B cell (primary cell): Measurements from ENCODE around the gene EPB41L5. TPM values are rescaled to one million over a fixed set of nuclear protein-coding genes. Genes with fewer than 3 reads are reported as not detected.

Source experiments
- ATAC-seq: fragments of 200-7000 bp; cut with Tn5 transposase; one replicate; pipeline ENCODE4 v1.10.0; 2021; ENCODE audit warnings: low read depth, mild to moderate bottlenecking, moderate number of reproducible peaks, moderate library complexity
- CTCF ChIA-PET: fragments of 350-600 bp; sonication (Branson Sonifier 250); formaldehyde crosslinking; loops from one replicate; lab custom pipeline; 2021; ENCODE audit warnings: antibody characterized with exemption, inconsistent platforms; lab: Charles Lee
- POLR2A ChIA-PET: fragments of 350-600 bp; sonication (Branson Sonifier 250); formaldehyde crosslinking; loops from one replicate; lab custom pipeline; 2021; ENCODE audit warnings: antibody characterized with exemption; lab: Charles Lee
- DNase-seq: peaks from one replicate; pipeline ENCODE4 v3.0.0; 2013
- H2AFZ ChIP-seq: 2 replicates; pipeline ENCODE4 v1.6.1; 2012; ENCODE audit warnings: mild to moderate bottlenecking, low read depth, low read length; ENCODE audit not compliant: insufficient read depth, poor library complexity, severe bottlenecking
- H3K27ac ChIP-seq, 2 donors: 1 replicate in 1 of 2; 2 replicates in 1 of 2; pipeline ENCODE4 v1.5.1; 2012 to 2013; ENCODE audit warnings: low read length in 2 of 2, mild to moderate bottlenecking in 2 of 2, moderate library complexity in 1 of 2
- H3K27me3 ChIP-seq, 4 experiments: fragments of 200-600 bp in 1 of 4; sonication (generic) in 1 of 4; replicated peaks in 1 of 4; 1 replicate in 2 of 4; 2 replicates in 2 of 4; pipeline versions ENCODE4 v1.6.1 to v1.7.0; 2013 to 2016; ENCODE audit warnings: low read length in 3 of 4, mild to moderate bottlenecking in 2 of 4, mixed read lengths in 1 of 4, moderate library complexity in 1 of 4; ENCODE audit not compliant: insufficient read depth in 4 of 4, control insufficient read depth in 3 of 4; ENCODE audit errors: control extremely low read depth in 1 of 4
- H3K36me3 ChIP-seq, 2 experiments: replicated peaks in 1 of 2; 1 replicate in 1 of 2; 2 replicates in 1 of 2; pipeline versions ENCODE4 v1.6.1 to v1.7.1; 2013; ENCODE audit warnings: low read length in 1 of 2; ENCODE audit not compliant: insufficient read depth in 2 of 2, control insufficient read depth in 1 of 2; ENCODE audit errors: control extremely low read depth in 1 of 2, extremely low read depth in 1 of 2
- H3K4me1 ChIP-seq, 2 donors: fragments of 200-600 bp in 1 of 2; sonication (generic) in 1 of 2; 1 replicate in 1 of 2; 2 replicates in 1 of 2; pipeline versions ENCODE4 v1.5.1 to v1.6.1; 2013 to 2017; ENCODE audit warnings: low read length in 2 of 2; ENCODE audit not compliant: control insufficient read depth in 2 of 2, insufficient read depth in 2 of 2
- H3K4me2 ChIP-seq: replicated peaks from 2 replicates; pipeline ENCODE3; 2012; ENCODE audit warnings: mild to moderate bottlenecking, low read depth, low read length; ENCODE audit not compliant: poor library complexity, severe bottlenecking
- H3K4me3 ChIP-seq, 5 experiments: fragments of 200-600 bp in 1 of 5; sonication (generic) in 1 of 5; 1 replicate in 3 of 5; 2 replicates in 2 of 5; pipeline versions ENCODE4 v1.5.1 to v1.7.0; 2011 to 2016; ENCODE audit warnings: low read length in 4 of 5, mild to moderate bottlenecking in 4 of 5, low read depth in 2 of 5, control low read depth in 1 of 5, moderate library complexity in 1 of 5; ENCODE audit not compliant: insufficient read depth in 1 of 5; ENCODE audit errors: control extremely low read depth in 1 of 5, extremely low read depth in 1 of 5
- H3K79me2 ChIP-seq: fragments of 200-600 bp; sonication (generic); one replicate; pipeline ENCODE4 v1.6.0; 2016; ENCODE audit warnings: low read length; ENCODE audit not compliant: control insufficient read depth, insufficient read depth
- H3K9ac ChIP-seq: fragments of 200-600 bp; sonication (generic); 2 replicates; pipeline ENCODE4 v1.6.1; 2017; ENCODE audit warnings: mild to moderate bottlenecking, low read length, moderate library complexity
- H3K9me3 ChIP-seq, 3 donors: one replicate each; pipeline versions ENCODE4 v1.6.1 to v1.7.1; 2013; ENCODE audit warnings: low read length in 2 of 3; ENCODE audit not compliant: control insufficient read depth in 2 of 3, insufficient read depth in 1 of 3; ENCODE audit errors: control extremely low read depth in 1 of 3
- H4K20me1 ChIP-seq: 2 replicates; pipeline ENCODE4 v1.6.0; 2012; ENCODE audit warnings: mild to moderate bottlenecking, low read length; ENCODE audit not compliant: insufficient read depth, control insufficient read depth, poor library complexity, severe bottlenecking
- H3K27ac Mint-ChIP-seq: one replicate; pipeline ENCODE4 v1.8.0; 2021; ENCODE audit warnings: mixed read lengths
- H3K27me3 Mint-ChIP-seq: one replicate; pipeline ENCODE4 v1.8.0; 2021; ENCODE audit warnings: mixed read lengths
- H3K4me1 Mint-ChIP-seq: one replicate; pipeline ENCODE4 v1.8.0; 2021; ENCODE audit warnings: mixed read lengths
- H3K4me3 Mint-ChIP-seq: one replicate; pipeline ENCODE4 v1.8.0; 2021; ENCODE audit warnings: mixed read lengths
- H3K9me3 Mint-ChIP-seq: one replicate; pipeline ENCODE4 v1.8.0; 2022; ENCODE audit warnings: mixed read lengths; ENCODE audit not compliant: insufficient read depth
- EZH2 ChIP-seq: IDR thresholded peaks from 2 replicates; pipeline ENCODE4 v1.6.1; 2012; ENCODE audit warnings: borderline replicate concordance, low read depth, mild to moderate bottlenecking, moderate library complexity, low read length; ENCODE audit not compliant: insufficient read depth, poor library complexity, severe bottlenecking
- WGBS: methylation state at CpG from one replicate; pipeline ENCODE4 v1.1.5; 2013; ENCODE audit warnings: missing lambda C conversion rate; ENCODE audit not compliant: insufficient coverage; 5-methylcytosine and 5-hydroxymethylcytosine counted together
- intact Hi-C: fragments of 100-400 bp; cut with micrococcal nuclease; formaldehyde crosslinking; loops from one replicate; pipeline ENCODE4 v1.10.0; 2022
- polyA plus RNA-seq: library from polyadenylated mRNA; depleted of rRNA; stranded (reverse); fragments of >200 nt; gene quantifications from 2 replicates; pipeline ENCODE4 v1.2.3, GENCODE V29; 2012
- total RNA-seq, 2 donors: library from RNA; stranded (reverse); fragments of 120-200 nt in 1 of 2; gene quantifications; 1 replicate in 1 of 2; 2 replicates in 1 of 2; pipeline versions ENCODE4 v1.2.3 to v1.2.4, GENCODE V29; 2013 to 2022
- TF ChIP-seq, protein P1 (sequence below): fragments of 200-600 bp; IDR thresholded peaks from one replicate; pipeline ENCODE4 v1.8.0; 2022; ENCODE audit warnings: antibody characterized with exemption, mild to moderate bottlenecking

The EPB41L5 gene
- total and polyA plus RNA-seq, 2 donors (not counting 1 experiment from before 2014, with no cell fraction given), result 3.9 to 14.0 TPM

DNA sequence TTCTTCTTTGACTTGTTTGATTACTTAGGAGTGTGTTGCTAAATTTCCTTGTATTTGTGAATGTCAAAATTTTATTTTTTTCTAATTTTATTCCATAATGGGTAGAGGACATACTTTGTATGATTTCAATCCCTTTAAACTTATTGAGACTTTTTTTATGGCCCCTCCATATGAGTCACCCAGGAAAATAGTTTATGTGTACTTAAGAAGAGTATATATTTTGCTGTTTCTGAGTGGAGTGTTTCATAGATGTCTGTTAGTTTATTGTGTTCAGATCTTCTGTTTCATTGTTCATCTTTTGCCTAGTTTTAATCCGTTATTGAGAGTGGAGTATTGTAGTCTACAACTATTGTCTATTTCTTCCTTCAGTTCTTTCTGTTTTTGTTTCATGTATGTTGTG, 81.9 kb downstream of the EPB41L5 start:
- no peak overlapping the region for H2AFZ ChIP-seq
- no peaks in the 10 kb centered on the region for H3K4me1 ChIP-seq
- no peaks in the 10 kb centered on the region for H3K79me2 ChIP-seq
- TF ChIP-seq, protein P1, sequence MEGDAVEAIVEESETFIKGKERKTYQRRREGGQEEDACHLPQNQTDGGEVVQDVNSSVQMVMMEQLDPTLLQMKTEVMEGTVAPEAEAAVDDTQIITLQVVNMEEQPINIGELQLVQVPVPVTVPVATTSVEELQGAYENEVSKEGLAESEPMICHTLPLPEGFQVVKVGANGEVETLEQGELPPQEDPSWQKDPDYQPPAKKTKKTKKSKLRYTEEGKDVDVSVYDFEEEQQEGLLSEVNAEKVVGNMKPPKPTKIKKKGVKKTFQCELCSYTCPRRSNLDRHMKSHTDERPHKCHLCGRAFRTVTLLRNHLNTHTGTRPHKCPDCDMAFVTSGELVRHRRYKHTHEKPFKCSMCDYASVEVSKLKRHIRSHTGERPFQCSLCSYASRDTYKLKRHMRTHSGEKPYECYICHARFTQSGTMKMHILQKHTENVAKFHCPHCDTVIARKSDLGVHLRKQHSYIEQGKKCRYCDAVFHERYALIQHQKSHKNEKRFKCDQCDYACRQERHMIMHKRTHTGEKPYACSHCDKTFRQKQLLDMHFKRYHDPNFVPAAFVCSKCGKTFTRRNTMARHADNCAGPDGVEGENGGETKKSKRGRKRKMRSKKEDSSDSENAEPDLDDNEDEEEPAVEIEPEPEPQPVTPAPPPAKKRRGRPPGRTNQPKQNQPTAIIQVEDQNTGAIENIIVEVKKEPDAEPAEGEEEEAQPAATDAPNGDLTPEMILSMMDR, result no peak
- TF ChIP-seq EZH2, result no peak
- no peaks in the 10 kb centered on the region for H3K27me3 ChIP-seq
- no peaks in the 10 kb centered on the region for H3K9me3 ChIP-seq
- WGBS, result no CpG with 5 or more reads among the region's 1 CpG
- H3K4me3 ChIP-seq, result no peak overlapping the region
- H3K27ac ChIP-seq, result no peak overlapping the region
- DNase-seq, result no peak
- no peaks in the 10 kb centered on the region for H4K20me1 ChIP-seq
- no peaks in the 10 kb centered on the region for H3K9me3 Mint-ChIP-seq
- H3K4me3 Mint-ChIP-seq, result no peak overlapping the region
- ChIA-PET CTCF (no interaction called here), POLR2A (no interaction called here)
- no peak overlapping the region for H3K27ac Mint-ChIP-seq
- ATAC-seq, result no peak
- H3K36me3 ChIP-seq, result peaks cover 2 to 3% of the 10 kb centered on the region in 2 experiments
- intact Hi-C loops, result no loop called here
- H3K4me1 Mint-ChIP-seq, result no peaks in the 10 kb centered on the region
- no peak overlapping the region for H3K4me2 ChIP-seq
- no peaks in the 10 kb centered on the region for H3K27me3 Mint-ChIP-seq
- H3K9ac ChIP-seq, result no peak overlapping the region

DNA sequence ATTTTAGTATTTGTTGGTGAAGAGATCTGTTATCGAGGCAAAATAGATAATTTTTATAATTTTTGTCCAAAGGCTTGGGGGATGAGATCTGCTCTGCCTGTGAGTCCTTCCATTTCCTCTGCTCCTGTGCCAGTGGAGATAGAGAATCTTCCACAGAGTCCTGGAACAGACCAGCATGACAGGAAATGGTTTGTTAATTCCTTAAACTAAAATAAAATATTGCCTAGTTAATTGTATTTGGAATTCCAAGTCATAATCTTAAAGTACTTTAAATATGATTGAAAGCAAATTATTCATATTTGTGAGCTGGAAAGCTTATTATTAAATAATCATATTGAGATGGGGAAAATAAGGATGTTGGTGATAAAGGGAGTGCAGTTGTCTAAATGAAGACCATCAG, 87.8 kb downstream of the EPB41L5 start:
- H3K27me3 Mint-ChIP-seq, result no peaks in the 10 kb centered on the region
- TF ChIP-seq EZH2, result no peak
- TF ChIP-seq, protein P1, result no peak
- H3K27ac Mint-ChIP-seq, result no peak overlapping the region
- Histone ChIP-seq H3K27me3 (no peaks in the 10 kb centered on the region), H3K36me3 (peaks cover 0 to 10% of the 10 kb centered on the region in 2 experiments), H3K9me3 (no peaks in the 10 kb centered on the region), H3K79me2 (no peaks in the 10 kb centered on the region), H3K4me3 (no peak overlapping the region), H4K20me1 (no peaks in the 10 kb centered on the region), H3K4me2 (no peak overlapping the region), H2AFZ (no peak overlapping the region), H3K4me1 (no peaks in the 10 kb centered on the region), H3K27ac (no peak overlapping the region), H3K9ac (no peak overlapping the region)
- ChIA-PET POLR2A (no interaction called here), CTCF (no interaction called here)
- no peak overlapping the region for H3K4me3 Mint-ChIP-seq
- DNase-seq (no peak), ATAC-seq (no peak)
- H3K9me3 Mint-ChIP-seq, result no peaks in the 10 kb centered on the region
- no peaks in the 10 kb centered on the region for H3K4me1 Mint-ChIP-seq
- WGBS, result no CpG with 5 or more reads among the region's 1 CpG
- intact Hi-C loops, result no loop called here
